Liver (tissue), 9 donors: ENCODE data around the gene ZNF532. TPM values are rescaled to one million over a fixed set of nuclear protein-coding genes. Genes with fewer than 3 reads are reported as not detected.

Experiments
- DNase-seq: peaks from one replicate; pipeline ENCODE4 v3.0.0-alpha.2; 2017; ENCODE audit warnings: low spot score
- H3K27ac ChIP-seq, 2 donors: one replicate each; pipeline ENCODE4 v1.7.0; 2013; ENCODE audit warnings: inconsistent platforms in 2 of 2, low read length in 2 of 2, control low read depth in 1 of 2, low read depth in 1 of 2, mild to moderate bottlenecking in 1 of 2
- H3K27me3 ChIP-seq, 4 donors: one replicate each; pipeline versions ENCODE4 v1.6.1 to v1.7.0; 2013; ENCODE audit warnings: low read length in 3 of 4, inconsistent platforms in 1 of 4, mild to moderate bottlenecking in 1 of 4, moderate library complexity in 1 of 4; ENCODE audit not compliant: control insufficient read depth in 4 of 4, insufficient read depth in 4 of 4
- H3K36me3 ChIP-seq, 4 donors: one replicate each; pipeline versions ENCODE4 v1.6.1 to v1.7.0; 2013; ENCODE audit warnings: low read length in 3 of 4, mild to moderate bottlenecking in 3 of 4, low read depth in 1 of 4, moderate library complexity in 1 of 4; ENCODE audit not compliant: control insufficient read depth in 4 of 4, insufficient read depth in 3 of 4
- H3K4me1 ChIP-seq, 4 donors: one replicate each; pipeline versions ENCODE4 v1.6.1 to v1.7.0; 2013; ENCODE audit warnings: low read length in 3 of 4, mild to moderate bottlenecking in 3 of 4, moderate library complexity in 1 of 4; ENCODE audit not compliant: control insufficient read depth in 4 of 4, insufficient read depth in 4 of 4
- H3K4me3 ChIP-seq, 3 donors: one replicate each; pipeline versions ENCODE4 v1.6.1 to v1.7.0; 2013; ENCODE audit warnings: low read length in 3 of 3, control low read depth in 1 of 3, low read depth in 1 of 3, mild to moderate bottlenecking in 1 of 3
- H3K9ac ChIP-seq, 2 donors: one replicate each; pipeline ENCODE4 v1.7.0; 2013; ENCODE audit warnings: low read length in 2 of 2, mild to moderate bottlenecking in 2 of 2, moderate library complexity in 2 of 2, control low read depth in 1 of 2, low read depth in 1 of 2
- H3K9me3 ChIP-seq, 4 donors: one replicate each; pipeline versions ENCODE4 v1.6.1 to v1.7.0; 2013; ENCODE audit warnings: low read length in 3 of 4; ENCODE audit not compliant: control insufficient read depth in 4 of 4
- EGR1 ChIP-seq, 2 donors: IDR thresholded peaks; 2 replicates each; pipeline ENCODE4 v1.6.1; 2016 to 2018; ENCODE audit warnings: antibody characterized with exemption in 2 of 2, low read depth in 2 of 2
- FOXA1 ChIP-seq: IDR thresholded peaks from 2 replicates; pipeline ENCODE4 v1.6.1; 2016; ENCODE audit warnings: antibody characterized with exemption
- FOXA2 ChIP-seq: IDR thresholded peaks from 2 replicates; pipeline ENCODE4 v1.6.1; 2016; ENCODE audit warnings: antibody characterized with exemption
- GABPA ChIP-seq, 2 donors: IDR thresholded peaks in 1 of 2; conservative IDR thresholded peaks in 1 of 2; 2 replicates each; pipeline ENCODE4 v1.6.1; 2016; ENCODE audit warnings: antibody characterized with exemption in 2 of 2, mild to moderate bottlenecking in 1 of 2, moderate library complexity in 1 of 2
- HNF4A ChIP-seq, 2 donors: conservative IDR thresholded peaks; 2 replicates each; pipeline ENCODE4 v1.6.1; 2016; ENCODE audit warnings: antibody characterized with exemption in 2 of 2, mild to moderate bottlenecking in 2 of 2
- HNF4G ChIP-seq: IDR thresholded peaks from 2 replicates; pipeline ENCODE4 v1.6.1; 2016; ENCODE audit warnings: antibody characterized with exemption
- JUND ChIP-seq, 2 donors: IDR thresholded peaks; 2 replicates each; pipeline ENCODE4 v1.6.1; 2016; ENCODE audit warnings: antibody characterized with exemption in 2 of 2
- NR2F2 ChIP-seq: IDR thresholded peaks from 2 replicates; pipeline ENCODE4 v1.6.1; 2016; ENCODE audit warnings: antibody characterized with exemption
- RAD21 ChIP-seq, 2 donors: IDR thresholded peaks; 2 replicates each; pipeline ENCODE4 v1.6.1; 2016; ENCODE audit warnings: antibody characterized with exemption in 2 of 2, mild to moderate bottlenecking in 2 of 2
- RXRA ChIP-seq, 2 donors: IDR thresholded peaks; 2 replicates each; pipeline ENCODE4 v1.6.1; 2017 to 2018; ENCODE audit warnings: antibody characterized with exemption in 2 of 2, mild to moderate bottlenecking in 1 of 2
- SP1 ChIP-seq: IDR thresholded peaks from 2 replicates; pipeline ENCODE4 v1.6.1; 2018; ENCODE audit warnings: antibody characterized with exemption, mild to moderate bottlenecking
- TAF1 ChIP-seq: conservative IDR thresholded peaks from 2 replicates; pipeline ENCODE4 v1.6.1; 2016; ENCODE audit warnings: antibody characterized with exemption, mild to moderate bottlenecking
- YY1 ChIP-seq: IDR thresholded peaks from 2 replicates; pipeline ENCODE4 v1.6.1; 2016; ENCODE audit warnings: antibody characterized with exemption, mild to moderate bottlenecking
- WGBS: extraction: QIAGEN DNeasy Blood & Tissue Kit; methylation state at CpG from one replicate; pipeline ENCODE4 v1.1.7; 2013; 5-methylcytosine and 5-hydroxymethylcytosine counted together
- polyA plus RNA-seq, 2 donors: library from polyadenylated mRNA; stranded (reverse) in 1 of 2; unstranded in 1 of 2; fragments of 200-250 nt in 1 of 2; fragments of >200 nt in 1 of 2; fragmentation: Nextera tagmentation in 1 of 2; extraction: Ambion mirVana in 1 of 2; gene quantifications; one replicate each; pipeline versions ENCODE4 v1.2.1 to v1.2.3, GENCODE V29; 2013 to 2015
- total RNA-seq, 2 donors: library from RNA; depleted of rRNA; stranded (reverse); fragments of >200 nt; gene quantifications; one replicate each; pipeline ENCODE4 v1.2.3, GENCODE V29; 2014
- TF ChIP-seq, protein P1 (sequence below): fragments of 150-350 bp; IDR thresholded peaks from 2 replicates; pipeline ENCODE4 v1.5.1; 2017; ENCODE audit warnings: improper control_type of control experiment, low read depth, low read length; ENCODE audit not compliant: missing input control
- TF ChIP-seq, protein P2 (sequence below): IDR thresholded peaks from 2 replicates; pipeline ENCODE4 v1.6.1; 2016; ENCODE audit warnings: antibody characterized with exemption, mild to moderate bottlenecking
- TF ChIP-seq, protein P3 (sequence below): IDR thresholded peaks from 2 replicates; pipeline ENCODE4 v1.6.1; 2016; ENCODE audit warnings: antibody characterized with exemption
- TF ChIP-seq, protein P4 (sequence below): IDR thresholded peaks from 2 replicates; pipeline ENCODE4 v1.6.1; 2016; ENCODE audit warnings: antibody characterized with exemption
- TF ChIP-seq, protein P5 (sequence below): IDR thresholded peaks from 2 replicates; pipeline ENCODE4 v1.6.1; 2016; ENCODE audit warnings: antibody characterized with exemption
- donor health status: healthy.
- donor health status: healthy.
- donor health status: healthy.
- donor health status: healthy.
- donor health status: healthy.

The ZNF532 gene
- total and polyA plus RNA-seq, 4 donors = 0.68 to 5.6 (median 2.5) TPM

DNA sequence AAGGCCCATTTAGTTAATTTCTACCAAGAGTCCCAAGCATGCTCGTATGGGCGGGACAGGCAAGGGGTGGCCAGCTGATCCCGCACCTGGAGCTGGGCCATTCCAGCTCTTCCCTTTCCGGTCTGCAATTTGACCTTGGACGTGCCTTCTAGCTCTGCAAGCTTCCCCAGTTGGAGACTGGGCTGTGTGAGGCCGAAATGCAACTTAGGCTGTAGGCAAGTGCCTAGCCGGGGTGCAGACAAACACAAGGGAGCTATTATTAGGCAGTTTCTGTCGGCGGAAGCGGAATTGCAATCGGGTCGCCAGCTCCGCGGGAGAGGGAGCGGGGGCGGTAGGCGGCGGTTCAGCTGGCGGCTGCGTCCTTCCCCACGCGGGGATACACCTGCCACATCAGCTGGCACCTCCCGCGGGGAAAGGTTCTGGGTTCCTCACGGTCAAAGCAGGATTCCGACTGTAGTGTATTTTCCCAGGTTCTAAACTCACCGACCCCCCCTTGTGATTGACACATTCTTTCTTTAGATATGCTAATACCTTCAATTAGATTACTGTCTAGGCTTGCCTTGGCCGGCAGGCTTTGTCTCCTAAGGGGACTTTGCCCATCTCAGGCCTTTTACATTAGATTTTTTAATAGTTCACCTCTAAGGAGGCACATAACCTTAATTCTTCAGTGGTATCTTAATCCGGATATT lies 17.1 kb upstream of the ZNF532 start:
- no peak overlapping the region for H3K9ac ChIP-seq

More for the DNA sequence above, 17.1 kb upstream of the ZNF532 start:
- Histone ChIP-seq H3K27ac (no peak overlapping the region), H3K36me3 (no peaks in the 10 kb centered on the region), H3K9me3 (peaks cover 0 to 3% (median 0%) of the 10 kb centered on the region in 4 donors), H3K4me3 (peak overlapping the region; percentile 47 to 54 (median 52)), H3K4me1 (peaks cover 0 to 6% (median 1%) of the 10 kb centered on the region in 4 donors), H3K27me3 (no peaks in the 10 kb centered on the region)
- WGBS = 23% methylated on average over 29 of the region's 29 CpGs
- peak; percentile 59 to 76 for TF ChIP-seq EGR1 (IDR thresholded peaks at IDR 0.05; ENCODE audit: low read depth in 2 of 2)
- TF ChIP-seq, protein P1, sequence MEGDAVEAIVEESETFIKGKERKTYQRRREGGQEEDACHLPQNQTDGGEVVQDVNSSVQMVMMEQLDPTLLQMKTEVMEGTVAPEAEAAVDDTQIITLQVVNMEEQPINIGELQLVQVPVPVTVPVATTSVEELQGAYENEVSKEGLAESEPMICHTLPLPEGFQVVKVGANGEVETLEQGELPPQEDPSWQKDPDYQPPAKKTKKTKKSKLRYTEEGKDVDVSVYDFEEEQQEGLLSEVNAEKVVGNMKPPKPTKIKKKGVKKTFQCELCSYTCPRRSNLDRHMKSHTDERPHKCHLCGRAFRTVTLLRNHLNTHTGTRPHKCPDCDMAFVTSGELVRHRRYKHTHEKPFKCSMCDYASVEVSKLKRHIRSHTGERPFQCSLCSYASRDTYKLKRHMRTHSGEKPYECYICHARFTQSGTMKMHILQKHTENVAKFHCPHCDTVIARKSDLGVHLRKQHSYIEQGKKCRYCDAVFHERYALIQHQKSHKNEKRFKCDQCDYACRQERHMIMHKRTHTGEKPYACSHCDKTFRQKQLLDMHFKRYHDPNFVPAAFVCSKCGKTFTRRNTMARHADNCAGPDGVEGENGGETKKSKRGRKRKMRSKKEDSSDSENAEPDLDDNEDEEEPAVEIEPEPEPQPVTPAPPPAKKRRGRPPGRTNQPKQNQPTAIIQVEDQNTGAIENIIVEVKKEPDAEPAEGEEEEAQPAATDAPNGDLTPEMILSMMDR = no peak
- TF ChIP-seq RXRA (IDR thresholded peaks at IDR 0.05) = no peak
- TF ChIP-seq HNF4G = no peak
- TF ChIP-seq JUND (IDR thresholded peaks at IDR 0.05) = no peak
- TF ChIP-seq TAF1 = no peak
- TF ChIP-seq RAD21 (IDR thresholded peaks at IDR 0.05) = no peak
- TF ChIP-seq, protein P2, sequence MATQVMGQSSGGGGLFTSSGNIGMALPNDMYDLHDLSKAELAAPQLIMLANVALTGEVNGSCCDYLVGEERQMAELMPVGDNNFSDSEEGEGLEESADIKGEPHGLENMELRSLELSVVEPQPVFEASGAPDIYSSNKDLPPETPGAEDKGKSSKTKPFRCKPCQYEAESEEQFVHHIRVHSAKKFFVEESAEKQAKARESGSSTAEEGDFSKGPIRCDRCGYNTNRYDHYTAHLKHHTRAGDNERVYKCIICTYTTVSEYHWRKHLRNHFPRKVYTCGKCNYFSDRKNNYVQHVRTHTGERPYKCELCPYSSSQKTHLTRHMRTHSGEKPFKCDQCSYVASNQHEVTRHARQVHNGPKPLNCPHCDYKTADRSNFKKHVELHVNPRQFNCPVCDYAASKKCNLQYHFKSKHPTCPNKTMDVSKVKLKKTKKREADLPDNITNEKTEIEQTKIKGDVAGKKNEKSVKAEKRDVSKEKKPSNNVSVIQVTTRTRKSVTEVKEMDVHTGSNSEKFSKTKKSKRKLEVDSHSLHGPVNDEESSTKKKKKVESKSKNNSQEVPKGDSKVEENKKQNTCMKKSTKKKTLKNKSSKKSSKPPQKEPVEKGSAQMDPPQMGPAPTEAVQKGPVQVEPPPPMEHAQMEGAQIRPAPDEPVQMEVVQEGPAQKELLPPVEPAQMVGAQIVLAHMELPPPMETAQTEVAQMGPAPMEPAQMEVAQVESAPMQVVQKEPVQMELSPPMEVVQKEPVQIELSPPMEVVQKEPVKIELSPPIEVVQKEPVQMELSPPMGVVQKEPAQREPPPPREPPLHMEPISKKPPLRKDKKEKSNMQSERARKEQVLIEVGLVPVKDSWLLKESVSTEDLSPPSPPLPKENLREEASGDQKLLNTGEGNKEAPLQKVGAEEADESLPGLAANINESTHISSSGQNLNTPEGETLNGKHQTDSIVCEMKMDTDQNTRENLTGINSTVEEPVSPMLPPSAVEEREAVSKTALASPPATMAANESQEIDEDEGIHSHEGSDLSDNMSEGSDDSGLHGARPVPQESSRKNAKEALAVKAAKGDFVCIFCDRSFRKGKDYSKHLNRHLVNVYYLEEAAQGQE = no peak
- TF ChIP-seq GABPA (IDR thresholded peaks at IDR 0.05 in 1 of 2, conservative IDR thresholded peaks at IDR 0.05 in 1 of 2) = peak in 1 of 2 donors; percentile 56
- no peak for TF ChIP-seq YY1
- no peak for TF ChIP-seq FOXA1
- TF ChIP-seq, protein P3, sequence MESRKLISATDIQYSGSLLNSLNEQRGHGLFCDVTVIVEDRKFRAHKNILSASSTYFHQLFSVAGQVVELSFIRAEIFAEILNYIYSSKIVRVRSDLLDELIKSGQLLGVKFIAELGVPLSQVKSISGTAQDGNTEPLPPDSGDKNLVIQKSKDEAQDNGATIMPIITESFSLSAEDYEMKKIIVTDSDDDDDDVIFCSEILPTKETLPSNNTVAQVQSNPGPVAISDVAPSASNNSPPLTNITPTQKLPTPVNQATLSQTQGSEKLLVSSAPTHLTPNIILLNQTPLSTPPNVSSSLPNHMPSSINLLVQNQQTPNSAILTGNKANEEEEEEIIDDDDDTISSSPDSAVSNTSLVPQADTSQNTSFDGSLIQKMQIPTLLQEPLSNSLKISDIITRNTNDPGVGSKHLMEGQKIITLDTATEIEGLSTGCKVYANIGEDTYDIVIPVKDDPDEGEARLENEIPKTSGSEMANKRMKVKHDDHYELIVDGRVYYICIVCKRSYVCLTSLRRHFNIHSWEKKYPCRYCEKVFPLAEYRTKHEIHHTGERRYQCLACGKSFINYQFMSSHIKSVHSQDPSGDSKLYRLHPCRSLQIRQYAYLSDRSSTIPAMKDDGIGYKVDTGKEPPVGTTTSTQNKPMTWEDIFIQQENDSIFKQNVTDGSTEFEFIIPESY = no peak
- TF ChIP-seq, protein P4, sequence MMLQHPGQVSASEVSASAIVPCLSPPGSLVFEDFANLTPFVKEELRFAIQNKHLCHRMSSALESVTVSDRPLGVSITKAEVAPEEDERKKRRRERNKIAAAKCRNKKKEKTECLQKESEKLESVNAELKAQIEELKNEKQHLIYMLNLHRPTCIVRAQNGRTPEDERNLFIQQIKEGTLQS = no peak
- no peak for TF ChIP-seq FOXA2
- peak; percentile 49 for TF ChIP-seq NR2F2
- TF ChIP-seq SP1 = peak; percentile 9
- TF ChIP-seq, protein P5, sequence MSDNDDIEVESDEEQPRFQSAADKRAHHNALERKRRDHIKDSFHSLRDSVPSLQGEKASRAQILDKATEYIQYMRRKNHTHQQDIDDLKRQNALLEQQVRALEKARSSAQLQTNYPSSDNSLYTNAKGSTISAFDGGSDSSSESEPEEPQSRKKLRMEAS = no peak
- no peak for TF ChIP-seq HNF4A (conservative IDR thresholded peaks at IDR 0.05)
- DNase-seq = no peak
